Neural progenitor cell (in vitro differentiated cells): Measurements from ENCODE around the gene IFNAR2.

Experiments used
- EZH2 ChIP-seq: fragments of 200-600 bp; sonication (generic); IDR thresholded peaks from 2 replicates; pipeline ENCODE4 v1.6.1; 2017; ENCODE audit warnings: antibody characterized with exemption, mild to moderate bottlenecking, moderate library complexity
- TF ChIP-seq, protein P1 (sequence below): fragments of 200-600 bp; sonication (generic); IDR thresholded peaks from 2 replicates; pipeline ENCODE4 v1.5.1; 2017; ENCODE audit warnings: antibody characterized with exemption, mild to moderate bottlenecking

DNA sequence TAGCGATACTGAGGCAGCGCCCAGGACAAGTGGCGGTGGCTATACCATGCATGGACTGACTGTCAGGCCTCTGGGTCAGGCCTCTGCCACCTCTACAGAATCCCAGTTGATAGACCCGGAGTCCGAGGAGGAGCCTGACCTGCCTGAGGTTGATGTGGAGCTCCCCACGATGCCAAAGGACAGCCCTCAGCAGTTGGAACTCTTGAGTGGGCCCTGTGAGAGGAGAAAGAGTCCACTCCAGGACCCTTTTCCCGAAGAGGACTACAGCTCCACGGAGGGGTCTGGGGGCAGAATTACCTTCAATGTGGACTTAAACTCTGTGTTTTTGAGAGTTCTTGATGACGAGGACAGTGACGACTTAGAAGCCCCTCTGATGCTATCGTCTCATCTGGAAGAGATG lies 33.2 kb downstream of the IFNAR2 start:
- TF ChIP-seq, protein P1, sequence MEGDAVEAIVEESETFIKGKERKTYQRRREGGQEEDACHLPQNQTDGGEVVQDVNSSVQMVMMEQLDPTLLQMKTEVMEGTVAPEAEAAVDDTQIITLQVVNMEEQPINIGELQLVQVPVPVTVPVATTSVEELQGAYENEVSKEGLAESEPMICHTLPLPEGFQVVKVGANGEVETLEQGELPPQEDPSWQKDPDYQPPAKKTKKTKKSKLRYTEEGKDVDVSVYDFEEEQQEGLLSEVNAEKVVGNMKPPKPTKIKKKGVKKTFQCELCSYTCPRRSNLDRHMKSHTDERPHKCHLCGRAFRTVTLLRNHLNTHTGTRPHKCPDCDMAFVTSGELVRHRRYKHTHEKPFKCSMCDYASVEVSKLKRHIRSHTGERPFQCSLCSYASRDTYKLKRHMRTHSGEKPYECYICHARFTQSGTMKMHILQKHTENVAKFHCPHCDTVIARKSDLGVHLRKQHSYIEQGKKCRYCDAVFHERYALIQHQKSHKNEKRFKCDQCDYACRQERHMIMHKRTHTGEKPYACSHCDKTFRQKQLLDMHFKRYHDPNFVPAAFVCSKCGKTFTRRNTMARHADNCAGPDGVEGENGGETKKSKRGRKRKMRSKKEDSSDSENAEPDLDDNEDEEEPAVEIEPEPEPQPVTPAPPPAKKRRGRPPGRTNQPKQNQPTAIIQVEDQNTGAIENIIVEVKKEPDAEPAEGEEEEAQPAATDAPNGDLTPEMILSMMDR: no peak
- TF ChIP-seq EZH2: no peak
